RKO (cell line): ENCODE measurements around the gene COL5A1.
"Not testable (repeated sequence)": the region's sequence is repeated elsewhere in the genome, so short reads cannot be mapped to it uniquely, and the experiment has no call there.

Experiments
- DNase-seq: peaks from one replicate; pipeline ENCODE4 v3.0.0-alpha.2; 2016; ENCODE audit warnings: low spot score

The COL5A1 gene

GRCh38 chr9:134676886-134677285 is 35.3 kb downstream of the COL5A1 start:
- no peak for DNase-seq

- no peak for DNase-seq
Measured at GRCh38 chr9:134677743-134678142, 36.1 kb downstream of the COL5A1 start.

- DNase-seq = no peak
Measured at GRCh38 chr9:134678206-134678605, 36.6 kb downstream of the COL5A1 start.

- no peak for DNase-seq
Measured at GRCh38 chr9:134678666-134679443, 37.3 kb downstream of the COL5A1 start.

- no peak for DNase-seq
Measured at GRCh38 chr9:134679616-134680392, 38.2 kb downstream of the COL5A1 start.

GRCh38 chr9:134680393-134681060 is 38.9 kb downstream of the COL5A1 start:
- DNase-seq = no peak

- no peak for DNase-seq
Measured at GRCh38 chr9:134681061-134681661, 39.6 kb downstream of the COL5A1 start.

- DNase-seq = no peak
Measured at GRCh38 chr9:134682026-134682425, 40.4 kb downstream of the COL5A1 start.

GRCh38 chr9:134682651-134683364 is 41.2 kb downstream of the COL5A1 start:
- no peak for DNase-seq

GRCh38 chr9:134683714-134684374 is 42.2 kb downstream of the COL5A1 start:
- no peak for DNase-seq

GRCh38 chr9:134684375-134684723 is 42.7 kb downstream of the COL5A1 start:
- DNase-seq = no peak

GRCh38 chr9:134684941-134685340 is 43.3 kb downstream of the COL5A1 start:
- not testable (repeated sequence) for DNase-seq

GRCh38 chr9:134685784-134686183 is 44.2 kb downstream of the COL5A1 start:
- no peak for DNase-seq

GRCh38 chr9:134686896-134687295 is 45.3 kb downstream of the COL5A1 start:
- no peak for DNase-seq

GRCh38 chr9:134687556-134687955 is 46.0 kb downstream of the COL5A1 start:
- no peak for DNase-seq

GRCh38 chr9:134688231-134688630 is 46.6 kb downstream of the COL5A1 start:
- no peak for DNase-seq

- no peak for DNase-seq
Measured at GRCh38 chr9:134688661-134689320, 47.2 kb downstream of the COL5A1 start.

- peak; percentile 66 for DNase-seq
Measured at GRCh38 chr9:134689321-134690181, 47.9 kb downstream of the COL5A1 start.

GRCh38 chr9:134690301-134690751 is 48.7 kb downstream of the COL5A1 start:
- DNase-seq = no peak
